Activated CD8-positive, alpha-beta memory T cell treated with anti-CD3 and anti-CD28 coated beads for 24 hours (primary cell): ENCODE data around the gene POLR3C.
A peak's percentile ranks its signal among the peaks of the same experiment; 100 is the strongest.
"Not testable (repeated sequence)": the region's sequence is repeated elsewhere in the genome, so short reads cannot be mapped to it uniquely, and the experiment has no call there.

Source experiments
- DNase-seq: peaks from one replicate; pipeline ENCODE4 v3.0.0-alpha.2; 2020

POLR3C gene

DNA sequence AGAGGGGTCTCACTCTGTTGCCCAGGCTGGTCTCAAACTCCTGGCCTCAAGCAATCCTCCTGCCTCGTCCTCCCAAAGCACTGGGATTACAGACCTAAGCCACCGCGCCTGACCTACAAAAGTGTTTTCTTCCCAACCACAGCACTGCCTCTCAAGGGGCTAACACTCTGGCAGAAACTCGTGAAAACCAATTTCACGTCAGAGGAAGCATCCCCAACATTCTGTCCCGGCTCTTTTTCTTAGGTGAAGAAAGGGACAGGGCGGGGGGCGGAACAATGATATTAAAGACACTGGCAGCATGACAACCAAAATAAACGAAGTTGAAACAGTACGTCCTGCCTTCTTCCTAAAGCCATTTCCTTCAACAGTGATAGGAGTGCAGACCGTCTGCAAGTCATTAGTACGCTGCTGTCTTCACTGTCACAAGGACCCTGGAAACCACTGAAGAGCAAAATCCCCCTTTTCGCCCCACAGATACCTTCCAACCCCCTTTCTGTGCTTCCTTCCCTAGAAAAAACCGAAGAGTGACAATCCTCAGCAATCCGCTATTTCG is 1.1 kb upstream of the POLR3C start:
- DNase-seq = not testable (repeated sequence)

DNA sequence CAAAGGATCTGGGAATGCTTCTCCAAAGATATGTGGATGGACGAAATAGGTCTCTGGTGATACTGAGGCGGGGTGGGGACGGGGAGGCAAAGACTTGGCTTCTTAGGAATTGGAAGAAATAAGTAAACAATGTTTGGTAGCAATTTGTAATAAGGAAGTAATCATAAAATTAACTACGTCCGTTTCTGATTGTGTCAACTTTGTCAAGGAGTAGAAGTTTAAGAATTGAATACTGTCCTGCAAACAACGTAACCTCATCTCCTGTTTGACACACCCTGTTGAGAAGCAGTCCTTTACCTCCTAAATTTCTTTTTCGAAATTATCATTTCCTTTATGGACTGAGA is 471 bp downstream of the POLR3C start:
- DNase-seq = no peak

GRCh38 chr1:145826030-145826429 is 2.0 kb downstream of the POLR3C start:
- DNase-seq = no peak

GRCh38 chr1:145827966-145828365 is 4.0 kb downstream of the POLR3C start:
- no peak for DNase-seq

DNA sequence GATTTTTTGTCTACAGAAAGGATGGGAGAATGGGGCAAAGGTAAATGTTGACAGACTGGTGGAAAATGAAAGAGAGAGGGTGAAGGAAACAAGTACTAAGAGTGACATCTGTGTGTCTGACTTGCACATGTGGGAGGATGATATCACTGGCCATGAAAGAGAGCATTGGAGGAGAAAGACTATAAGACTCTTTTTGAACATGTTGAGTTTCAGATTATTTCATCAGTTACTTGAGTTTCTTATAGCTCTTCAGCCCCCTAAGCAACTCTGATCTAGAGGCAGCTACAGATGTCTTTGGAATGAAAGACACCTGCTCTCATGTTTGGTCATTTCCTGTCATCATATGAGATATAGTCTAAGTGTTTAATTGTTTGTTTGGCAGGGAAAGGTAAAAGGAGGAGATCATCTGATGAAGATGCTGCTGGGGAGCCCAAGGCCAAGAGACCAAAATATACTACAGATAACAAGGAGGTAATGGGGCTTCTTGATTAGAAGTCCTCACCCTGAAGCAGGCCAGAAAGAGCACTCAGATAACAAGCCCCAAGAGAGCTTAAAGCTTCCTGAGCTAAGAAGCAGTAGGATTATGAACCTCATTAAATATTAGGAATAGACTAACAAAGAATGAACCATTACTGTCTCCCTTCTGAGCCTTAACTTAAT is 4.5 kb downstream of the POLR3C start:
- no peak for DNase-seq

DNA sequence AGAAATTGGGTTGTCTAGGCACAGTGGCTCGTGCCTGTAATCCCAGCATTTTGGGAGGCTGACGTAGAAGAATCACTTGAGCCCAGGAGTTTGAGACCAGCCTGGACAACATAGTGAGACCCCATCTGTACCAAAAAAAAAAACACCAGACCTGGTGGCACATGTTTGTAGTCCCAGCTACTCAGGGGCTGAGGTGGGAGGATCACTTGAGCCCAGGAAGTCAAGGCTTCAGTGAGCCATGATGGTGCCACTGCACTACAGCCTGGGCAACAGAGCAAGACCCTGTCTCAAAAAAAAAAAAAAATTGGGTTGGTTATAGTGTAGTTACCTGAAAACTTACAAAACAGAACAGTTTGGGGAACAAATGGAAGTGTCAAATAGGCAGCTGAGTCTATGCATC is 6.8 kb downstream of the POLR3C start:
- DNase-seq = not testable (repeated sequence)

DNA sequence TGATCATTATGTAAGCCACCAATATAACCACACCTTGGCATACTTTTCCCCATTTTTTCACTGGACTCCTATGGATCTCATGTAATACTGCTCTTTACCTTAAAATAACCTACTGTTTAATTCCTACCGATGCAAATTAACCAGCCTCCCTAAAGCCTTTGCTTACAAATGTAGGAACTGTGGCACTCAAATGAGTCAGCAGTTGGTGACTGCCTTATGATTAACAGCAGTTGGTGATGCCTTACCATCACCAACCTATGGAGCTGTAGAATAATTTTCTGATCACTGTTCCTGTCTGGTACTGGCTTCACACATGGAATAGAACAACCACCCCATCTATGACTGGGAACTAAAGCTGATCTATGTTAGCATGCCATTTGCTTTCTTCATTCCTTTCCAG is 13.7 kb downstream of the POLR3C start:
- no peak for DNase-seq

GRCh38 chr1:145843031-145843430 is 19.0 kb downstream of the POLR3C start:
- no peak for DNase-seq

DNA sequence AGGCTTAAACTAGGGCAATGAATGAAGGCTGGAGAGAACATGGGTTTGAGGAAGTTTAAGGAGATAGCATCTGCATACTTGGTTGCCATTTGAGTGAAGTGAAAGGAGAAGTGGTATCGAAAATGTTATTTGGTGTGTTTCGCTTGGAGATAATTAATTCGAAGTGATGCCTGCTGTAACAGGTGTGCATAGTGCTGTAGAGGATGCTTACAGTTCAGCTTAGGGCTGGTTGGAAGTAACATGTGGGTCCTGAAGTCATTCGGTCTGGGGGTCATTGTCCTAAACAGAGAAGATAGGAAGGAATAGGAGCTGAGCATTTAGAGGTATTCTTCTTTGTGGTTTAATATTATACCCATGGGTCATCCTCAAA is 21.1 kb downstream of the POLR3C start:
- no peak for DNase-seq

GRCh38 chr1:145845514-145846161 is 21.6 kb downstream of the POLR3C start, which contains the start of gene NUDT17:
TSS of gene NUDT17 (plus strand) at chr1:145845630. CDS start at chr1:145845641, 11 bp downstream.
- DNase-seq = peak; percentile 92

DNA sequence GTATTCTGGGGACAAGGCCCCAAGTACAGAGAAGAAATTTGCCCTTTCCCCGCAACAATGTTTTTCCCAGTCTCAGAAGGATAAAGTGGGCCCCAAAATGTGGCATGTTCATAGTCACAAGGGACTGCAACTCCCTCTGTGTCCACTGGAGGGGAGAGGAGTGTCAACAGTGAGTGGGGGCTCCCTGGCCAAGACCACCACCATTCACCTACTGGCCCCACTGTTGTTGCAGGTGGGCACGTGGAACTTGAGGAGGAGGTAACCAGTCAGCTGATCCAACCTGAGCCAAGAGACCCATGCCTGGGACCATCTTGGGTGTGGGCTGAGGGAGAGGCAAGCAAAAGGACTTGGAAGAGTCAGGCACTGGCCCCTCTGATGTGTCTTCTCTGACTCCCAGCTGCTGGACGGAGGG is 22.2 kb downstream of the POLR3C start:
- peak; percentile 71 for DNase-seq

DNA sequence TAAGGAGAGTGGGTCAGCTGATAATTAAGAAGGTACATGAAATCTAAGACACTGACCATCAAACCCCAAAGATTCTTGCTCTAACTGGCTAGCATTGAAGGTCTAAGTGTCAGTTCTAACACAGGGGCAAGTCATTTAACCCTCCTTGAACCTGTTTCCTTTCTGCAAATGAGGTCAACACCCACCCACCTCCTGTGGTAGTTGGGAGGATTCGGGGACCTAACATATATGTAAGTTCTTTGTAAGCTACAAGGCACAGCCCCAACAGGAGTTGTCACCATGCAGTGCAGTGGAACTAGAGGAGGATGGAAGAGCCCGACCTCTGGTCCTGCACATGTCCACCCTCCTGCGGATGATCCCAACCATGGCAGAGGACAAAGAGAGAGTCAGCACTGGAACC is 23.8 kb downstream of the POLR3C start:
- DNase-seq = no peak

GRCh38 chr1:145849356-145850160 is 25.6 kb downstream of the POLR3C start:
- DNase-seq = no peak

- no peak for DNase-seq
Measured at GRCh38 chr1:145855426-145855948, 31.5 kb downstream of the POLR3C start.

DNA sequence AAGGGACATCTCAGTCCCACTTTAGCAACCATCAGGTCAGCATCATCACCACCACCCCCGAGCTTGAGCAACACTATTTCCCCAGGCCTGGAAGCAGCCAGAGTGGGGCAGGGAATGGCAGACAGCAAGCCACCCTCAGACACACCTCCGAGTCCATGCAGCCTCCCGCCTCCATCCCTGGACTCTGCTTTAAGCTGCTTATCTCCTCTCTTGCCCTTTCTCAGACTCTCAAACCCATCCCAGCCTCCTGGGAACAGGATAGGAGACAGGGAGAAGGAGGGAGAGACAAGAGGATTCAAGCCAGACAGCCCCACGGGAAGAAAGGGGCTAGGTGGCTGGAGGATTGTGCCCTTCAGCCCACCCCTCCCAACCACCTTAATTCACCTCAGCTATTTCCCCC is 33.2 kb downstream of the POLR3C start:
- no peak for DNase-seq

DNA sequence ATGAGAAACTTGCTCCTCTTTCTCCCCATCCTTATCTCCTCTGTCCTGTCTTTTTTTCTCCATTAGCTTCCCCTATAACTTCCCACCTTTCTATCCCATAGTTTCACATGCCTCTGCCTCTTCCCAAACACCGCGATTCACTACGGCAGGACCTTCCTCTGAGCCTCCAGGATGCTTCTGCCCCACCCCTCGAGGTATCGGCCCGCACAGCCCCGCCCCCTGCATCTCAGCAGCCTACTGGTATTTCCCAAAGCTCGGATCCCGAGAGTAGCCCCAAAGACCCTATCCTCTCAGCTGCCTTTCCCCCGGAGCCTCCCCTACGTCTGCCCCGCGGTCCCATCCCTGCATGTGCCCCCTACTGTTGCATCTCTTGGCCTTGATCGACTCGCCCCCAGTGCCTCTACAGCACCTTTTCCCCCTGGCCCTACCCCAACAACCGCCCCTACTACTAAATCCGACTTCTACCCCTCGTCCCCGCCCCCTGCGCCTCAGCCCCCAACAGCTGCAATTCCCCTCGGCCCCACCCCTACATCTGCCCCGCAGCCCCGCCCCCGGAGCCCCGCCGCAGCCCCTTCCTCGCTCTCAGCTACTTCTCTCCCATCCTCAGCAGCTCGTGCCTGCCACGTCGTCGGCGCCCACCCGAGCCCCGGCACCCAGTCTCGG is 34.4 kb downstream of the POLR3C start:
- no peak for DNase-seq

- DNase-seq = peak; percentile 94
Measured at GRCh38 chr1:145858901-145859490, 35.0 kb downstream of the POLR3C start, which contains the start of gene PIAS3. TSS of gene PIAS3 (minus strand) at chr1:145859081. CDS start at chr1:145858990, 91 bp downstream.

DNA sequence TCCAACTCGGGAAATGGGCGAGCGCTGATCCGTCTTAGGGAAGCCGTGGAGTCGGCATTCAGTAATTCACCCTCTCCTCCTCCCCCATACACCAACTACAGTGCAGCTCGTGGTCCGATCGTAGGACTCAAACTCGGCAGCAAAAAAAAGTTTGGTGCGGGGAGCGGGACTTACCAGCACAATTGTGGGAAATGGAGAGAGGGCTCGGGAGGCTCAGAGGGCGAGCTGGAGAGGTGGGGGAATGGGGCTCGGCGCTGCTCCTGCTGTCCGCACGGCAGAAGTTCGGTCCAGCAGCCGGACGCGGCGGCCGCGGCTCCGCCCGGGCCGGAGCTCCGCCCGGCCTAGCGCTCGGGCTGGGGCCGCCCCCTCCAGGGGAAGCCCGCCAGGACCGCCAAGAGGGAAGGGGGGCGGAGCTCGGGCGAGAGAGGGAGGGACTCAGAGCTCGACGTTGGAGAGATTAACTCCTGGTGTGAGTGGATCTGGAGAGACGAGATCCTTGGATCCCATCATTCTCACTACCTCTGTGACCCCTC is 35.6 kb downstream of the POLR3C start:
- peak; percentile 89 for DNase-seq

- no peak for DNase-seq
Measured at GRCh38 chr1:145863282-145864018, 39.5 kb downstream of the POLR3C start.

- no peak for DNase-seq
Measured at GRCh38 chr1:145868232-145868631, 44.2 kb downstream of the POLR3C start.
